DMS 273 treated with DMSO at 0.1 percent for 48 hours (cell line): ENCODE results near the gene MBOAT2.
"Not testable (repeated sequence)": the region's sequence is repeated elsewhere in the genome, so short reads cannot be mapped to it uniquely, and the experiment has no call there.

ENCODE experiments used
- DNase-seq: peaks from one replicate; lab custom pipeline; 2025; lab: John Stamatoyannopoulos, UW

Gene MBOAT2, protein sequence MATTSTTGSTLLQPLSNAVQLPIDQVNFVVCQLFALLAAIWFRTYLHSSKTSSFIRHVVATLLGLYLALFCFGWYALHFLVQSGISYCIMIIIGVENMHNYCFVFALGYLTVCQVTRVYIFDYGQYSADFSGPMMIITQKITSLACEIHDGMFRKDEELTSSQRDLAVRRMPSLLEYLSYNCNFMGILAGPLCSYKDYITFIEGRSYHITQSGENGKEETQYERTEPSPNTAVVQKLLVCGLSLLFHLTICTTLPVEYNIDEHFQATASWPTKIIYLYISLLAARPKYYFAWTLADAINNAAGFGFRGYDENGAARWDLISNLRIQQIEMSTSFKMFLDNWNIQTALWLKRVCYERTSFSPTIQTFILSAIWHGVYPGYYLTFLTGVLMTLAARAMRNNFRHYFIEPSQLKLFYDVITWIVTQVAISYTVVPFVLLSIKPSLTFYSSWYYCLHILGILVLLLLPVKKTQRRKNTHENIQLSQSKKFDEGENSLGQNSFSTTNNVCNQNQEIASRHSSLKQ

DNA sequence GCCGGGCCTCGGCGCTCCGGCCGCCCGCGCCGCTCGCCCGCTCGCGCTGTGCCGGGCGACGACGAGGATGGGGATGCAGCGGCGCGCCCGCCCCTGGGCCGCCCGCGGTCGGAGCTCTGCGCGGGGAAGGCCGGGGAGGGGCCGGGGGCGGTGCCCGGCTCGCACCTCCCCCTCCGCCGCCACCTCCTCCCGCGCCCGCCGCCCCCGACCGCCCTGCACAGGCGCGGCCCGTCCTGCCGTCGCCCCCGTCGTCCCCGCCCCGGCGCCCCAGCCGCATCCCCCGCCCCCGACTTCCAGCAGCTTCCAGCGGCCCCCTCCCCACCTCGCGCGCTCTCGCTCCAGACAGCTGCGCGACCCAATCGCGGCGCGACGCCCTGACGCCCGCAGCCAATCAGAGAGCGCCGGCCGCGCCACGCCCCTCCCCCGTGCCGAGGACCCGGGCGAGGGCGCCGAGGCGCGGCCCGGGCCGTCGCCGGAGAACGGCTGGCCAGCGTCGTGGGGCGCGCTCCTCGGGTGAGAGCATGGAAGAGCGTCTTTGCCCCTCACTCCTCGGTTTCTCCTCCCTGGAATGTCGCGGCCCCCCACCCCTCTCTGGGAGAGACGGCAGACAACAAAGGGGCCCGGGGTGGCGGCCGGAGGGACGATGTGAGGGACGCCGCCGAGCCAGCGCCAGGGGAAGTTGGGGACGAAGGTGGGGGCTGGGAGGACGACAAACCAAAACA lies at the start of gene MBOAT2:
Gene MBOAT2 (minus strand): TSS at position 69 of the 722 bp plus-strand sequence. CDS start 70 bp downstream, outside the sequence.
- peak; percentile 72 for DNase-seq

DNA sequence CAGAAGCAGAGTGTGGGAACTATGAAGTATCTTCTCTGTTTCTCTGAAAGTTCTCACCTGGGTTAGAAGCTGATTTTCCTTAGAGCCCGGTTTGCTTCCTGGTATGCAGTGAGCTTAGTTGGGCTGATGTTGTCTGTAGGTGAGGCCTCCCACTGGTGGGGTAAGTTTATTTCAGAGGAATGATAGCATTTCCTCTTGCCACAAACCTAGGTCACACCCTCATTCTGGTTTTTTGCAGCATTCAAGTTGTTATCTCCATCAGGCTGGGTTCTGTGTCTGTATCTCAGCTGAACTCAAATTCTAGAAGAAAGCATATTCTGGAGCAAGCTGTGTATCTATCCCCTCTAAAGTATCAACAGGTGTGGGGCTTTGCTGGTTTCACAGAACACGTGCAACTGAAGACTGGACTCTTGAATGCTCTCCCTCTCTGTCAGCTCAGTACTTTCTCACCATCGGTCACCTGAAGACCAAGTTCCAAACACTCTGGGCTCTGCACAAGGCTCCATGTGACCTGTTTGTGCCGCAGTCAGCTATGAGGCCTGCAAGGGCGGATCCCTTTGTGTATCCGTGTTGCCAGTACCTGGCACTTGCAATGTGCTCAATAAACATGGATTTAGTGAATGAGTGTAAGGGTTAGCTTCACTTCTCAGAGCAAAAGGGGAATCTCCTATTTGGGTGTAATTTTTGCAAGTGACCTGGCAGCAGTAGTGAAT lies 49.5 kb upstream of the MBOAT2 start:
- no peak for DNase-seq

DNA sequence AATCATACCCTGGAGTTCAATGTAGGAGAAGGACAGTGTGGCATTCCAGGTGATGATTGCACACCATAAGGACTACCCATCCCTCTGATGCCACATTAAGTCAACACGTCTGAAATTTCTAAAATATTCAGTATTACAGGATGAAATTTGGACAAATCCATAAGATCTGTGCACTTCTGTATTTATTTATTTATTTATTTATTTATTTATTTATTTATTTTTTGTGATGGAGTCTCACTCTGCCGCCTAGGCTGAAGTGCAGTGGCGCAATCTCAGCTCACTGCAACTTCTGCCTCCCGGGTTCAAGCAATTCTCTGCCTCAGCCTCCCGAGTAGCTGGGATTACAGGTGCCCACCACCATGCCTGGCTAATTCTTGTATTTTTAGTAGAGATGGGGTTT lies 48.0 kb upstream of the MBOAT2 start:
- DNase-seq, result not testable (repeated sequence)

DNA sequence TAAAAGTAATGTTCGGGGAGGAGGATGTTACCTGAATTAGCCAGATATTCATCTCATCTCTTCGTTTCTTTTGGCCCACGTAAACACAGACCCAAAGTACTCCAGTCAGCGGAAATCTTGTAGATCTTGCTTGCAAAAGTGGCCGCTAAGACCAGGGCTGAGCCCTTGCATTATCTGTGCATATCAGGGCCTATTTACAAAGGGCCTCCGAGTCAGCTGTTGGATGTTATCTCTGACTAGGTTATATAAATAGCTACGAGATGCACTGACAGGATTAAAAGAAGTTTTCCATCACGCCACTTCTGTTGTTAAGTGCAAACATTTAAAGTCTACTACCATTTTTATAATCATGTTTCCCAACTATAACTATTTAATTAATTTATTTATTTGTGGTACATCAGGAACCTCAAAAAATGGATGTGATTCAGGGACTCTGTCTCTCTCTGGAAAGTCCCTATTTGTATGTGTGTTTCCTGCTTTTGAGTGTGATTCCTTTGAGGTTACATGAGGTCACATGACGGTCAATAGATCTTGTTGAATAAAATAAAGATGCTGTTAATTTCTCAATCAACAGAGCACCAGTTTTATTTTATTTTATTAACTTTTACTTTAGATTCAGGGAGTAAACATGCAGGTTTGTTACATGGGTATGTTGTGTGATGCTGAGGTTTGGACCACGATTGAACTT lies 46.8 kb upstream of the MBOAT2 start:
- DNase-seq, result no peak

DNA sequence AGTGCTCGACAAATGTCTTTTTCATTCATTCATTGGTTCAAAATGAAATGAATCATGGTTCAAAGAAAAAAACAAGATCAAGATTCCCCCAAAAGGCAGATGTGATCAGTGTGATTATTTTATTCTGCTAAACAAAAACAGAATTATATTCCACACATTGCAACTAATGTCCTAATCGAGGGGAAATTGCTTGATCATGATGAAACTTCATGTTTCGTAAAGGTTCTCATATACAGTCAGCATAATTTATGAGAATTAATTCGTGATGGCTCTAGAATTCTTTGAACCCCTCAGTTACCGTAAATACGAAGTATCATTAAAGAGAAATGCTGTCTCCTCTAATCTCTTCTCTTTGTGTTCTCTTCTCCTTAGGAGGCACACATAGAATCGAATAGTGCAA lies 42.1 kb upstream of the MBOAT2 start:
- no peak for DNase-seq

DNA sequence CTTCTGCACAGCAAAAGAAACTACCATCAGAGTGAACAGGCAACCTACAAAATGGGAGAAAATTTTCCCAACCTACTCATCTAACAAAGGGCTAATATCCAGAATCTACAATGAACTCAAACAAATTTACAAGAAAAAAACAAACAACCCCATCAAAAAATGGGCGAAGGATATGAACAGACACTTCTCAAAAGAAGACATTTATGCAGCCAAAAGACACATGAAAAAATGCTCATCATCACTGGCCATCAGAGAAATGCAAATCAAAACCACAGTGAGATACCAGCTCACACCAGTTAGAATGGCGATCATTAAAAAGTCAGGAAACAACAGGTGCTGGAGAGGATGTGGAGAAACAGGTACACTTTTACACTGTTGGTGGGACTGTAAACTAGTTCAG lies 40.0 kb upstream of the MBOAT2 start:
- DNase-seq, result not testable (repeated sequence)

DNA sequence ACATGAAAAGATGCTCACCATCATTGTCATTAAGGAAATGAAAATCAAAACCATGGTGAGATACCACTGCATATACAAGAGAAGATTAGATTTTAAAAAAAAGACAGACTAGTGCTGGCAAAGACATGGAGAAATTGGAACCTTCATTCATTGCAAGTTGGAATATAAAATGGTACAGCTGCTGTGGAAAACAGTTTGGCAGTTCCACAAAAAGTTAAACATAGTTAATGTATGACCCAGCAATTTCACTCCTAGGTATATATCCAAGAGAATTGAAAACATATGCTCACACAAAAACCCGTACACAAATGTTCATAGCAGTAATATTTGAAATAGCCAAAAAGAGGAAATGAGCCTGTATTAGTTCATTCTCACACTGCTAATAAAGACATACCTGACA lies 33.7 kb upstream of the MBOAT2 start:
- DNase-seq, result no peak

DNA sequence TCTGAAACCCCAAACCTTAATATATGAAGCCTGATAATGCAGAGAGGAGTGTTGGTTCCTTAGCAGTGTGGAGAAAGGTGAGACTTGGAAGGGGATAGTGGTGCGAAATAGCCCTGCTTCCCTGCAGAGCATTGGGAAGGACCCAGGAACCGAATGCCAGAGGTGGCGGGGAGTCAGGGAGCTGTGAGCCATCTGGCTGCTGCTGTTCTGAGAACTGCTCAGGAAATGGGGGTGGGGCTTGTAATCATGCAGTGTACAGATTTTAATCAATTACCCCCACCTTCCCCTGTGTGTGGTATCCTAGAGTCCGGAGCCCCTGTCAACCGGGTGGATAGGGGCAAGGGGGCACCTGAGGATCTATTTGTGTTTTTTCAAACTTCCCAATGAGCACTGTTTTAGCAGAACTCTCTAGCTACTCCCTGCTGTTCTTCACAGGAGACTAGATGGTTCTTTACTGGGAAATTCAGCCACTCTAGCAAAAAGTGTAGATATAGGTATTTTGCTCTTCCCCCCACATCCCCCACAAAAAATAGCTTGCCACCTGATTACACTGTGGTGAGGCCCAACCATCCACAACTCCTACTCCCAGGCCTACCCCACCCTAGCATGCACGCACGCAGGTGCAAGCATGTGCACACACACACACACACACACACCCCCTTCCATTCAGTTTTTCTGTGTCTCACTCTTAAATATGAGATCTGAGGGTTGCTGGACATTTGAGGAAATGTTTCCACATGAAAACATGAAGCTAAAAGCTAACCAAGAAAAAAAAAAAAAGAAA lies 30.1 kb upstream of the MBOAT2 start:
- DNase-seq, result peak; percentile 33

DNA sequence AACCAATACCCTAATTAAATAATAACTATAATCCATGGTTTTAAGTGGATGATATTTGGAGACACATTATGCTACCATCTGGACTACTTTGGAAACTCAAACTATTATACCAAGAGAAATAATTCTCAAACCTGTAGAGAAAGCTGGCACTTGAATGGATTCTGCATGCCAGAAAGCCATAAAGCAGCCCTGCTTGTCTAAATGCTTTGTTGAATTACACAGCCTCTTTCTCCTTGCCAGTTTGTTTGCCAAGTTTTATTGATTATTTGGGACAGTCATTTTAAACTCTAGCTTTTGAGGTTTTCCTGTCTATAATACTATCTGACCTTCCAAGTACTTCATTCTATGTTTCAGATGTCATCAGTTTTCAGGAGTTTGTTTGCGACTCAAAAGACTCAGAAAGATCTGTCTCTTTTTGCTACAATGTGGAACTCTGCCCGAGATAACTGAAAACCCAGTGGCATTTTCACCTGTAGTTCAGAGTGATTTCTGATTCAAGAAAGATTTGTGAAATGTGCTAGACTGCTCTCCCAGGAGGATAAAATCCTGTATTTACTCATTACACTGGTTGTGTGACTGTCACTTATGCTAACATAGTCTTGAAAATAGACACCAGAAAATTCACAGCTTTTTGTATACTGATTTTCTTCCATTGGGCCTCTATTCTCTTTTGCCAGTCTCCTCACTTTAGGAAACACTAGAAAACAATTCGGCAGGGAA lies 29.2 kb upstream of the MBOAT2 start:
- no peak for DNase-seq

DNA sequence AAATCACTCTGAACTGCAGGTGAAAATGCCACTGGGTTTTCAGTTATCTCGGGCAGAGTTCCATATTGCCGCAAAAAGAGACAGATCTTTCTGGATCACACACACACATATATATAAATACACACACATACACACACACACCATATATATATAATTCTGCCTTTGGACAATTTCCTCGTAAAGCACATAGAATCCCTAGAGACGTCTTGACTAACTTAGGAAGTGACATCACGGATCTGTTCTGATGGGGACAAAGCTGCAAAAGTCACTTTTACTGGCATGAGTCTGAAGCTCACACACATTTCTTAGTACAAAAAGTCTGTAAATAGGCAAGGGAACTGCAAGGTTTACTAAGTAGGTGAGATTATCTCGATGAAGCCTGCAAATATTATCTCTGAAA lies 28.6 kb upstream of the MBOAT2 start:
- no peak for DNase-seq

DNA sequence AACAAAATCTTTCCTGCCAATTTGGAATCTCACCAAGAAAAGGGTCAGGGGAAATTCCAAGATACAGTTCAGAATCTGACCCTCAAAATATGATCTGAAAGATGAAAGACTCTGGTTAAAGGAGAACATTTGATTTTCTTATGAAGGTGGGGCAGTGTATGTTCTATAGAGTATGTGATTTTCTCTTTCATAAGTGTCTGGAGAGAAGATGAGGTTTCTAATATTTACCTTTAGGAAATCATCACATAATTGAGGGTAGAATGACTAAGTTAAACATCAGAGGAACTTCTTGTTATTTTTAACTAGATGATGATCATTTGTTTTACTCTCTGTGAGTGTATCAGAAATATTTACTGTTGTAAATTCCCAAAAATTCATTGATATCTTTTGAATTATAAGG lies 27.8 kb upstream of the MBOAT2 start:
- DNase-seq, result no peak

DNA sequence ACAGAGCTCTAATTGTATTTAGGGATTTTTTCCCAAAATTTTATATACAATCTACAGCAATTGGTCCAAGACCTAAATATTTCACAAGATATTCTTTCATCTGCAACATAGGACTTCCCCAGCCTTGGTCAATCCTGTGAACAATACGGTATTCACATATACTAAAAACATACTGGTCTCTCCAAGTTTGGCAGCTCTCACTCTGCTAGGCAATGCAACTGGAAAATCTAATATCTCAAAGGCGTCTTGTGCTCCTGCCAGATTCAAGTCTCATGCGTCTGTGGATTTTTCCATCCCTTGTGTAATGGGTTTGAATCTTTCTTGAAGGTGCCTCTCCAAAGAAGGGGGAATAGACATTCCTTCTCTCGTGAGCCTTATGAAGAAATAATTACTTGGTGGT lies 27.4 kb upstream of the MBOAT2 start:
- no peak for DNase-seq

DNA sequence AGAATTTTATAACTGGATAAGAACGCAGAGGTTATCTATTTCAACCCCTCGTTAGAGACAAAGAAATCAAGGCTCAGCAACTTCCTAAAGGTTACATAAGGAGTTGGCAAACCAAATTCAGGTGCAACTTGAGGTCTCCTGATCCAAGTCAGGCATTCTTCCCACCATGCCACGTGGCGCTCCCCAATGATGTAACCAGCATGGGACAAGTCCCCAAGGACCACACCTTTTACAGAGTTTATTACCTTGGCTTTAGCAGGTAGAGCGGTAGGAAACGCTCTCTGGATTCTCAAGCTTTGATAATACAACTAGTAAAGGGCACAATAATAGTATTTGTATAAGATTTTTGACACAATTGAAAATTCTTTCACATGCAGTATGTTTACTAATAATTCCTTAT lies 26.7 kb upstream of the MBOAT2 start:
- DNase-seq, result no peak

DNA sequence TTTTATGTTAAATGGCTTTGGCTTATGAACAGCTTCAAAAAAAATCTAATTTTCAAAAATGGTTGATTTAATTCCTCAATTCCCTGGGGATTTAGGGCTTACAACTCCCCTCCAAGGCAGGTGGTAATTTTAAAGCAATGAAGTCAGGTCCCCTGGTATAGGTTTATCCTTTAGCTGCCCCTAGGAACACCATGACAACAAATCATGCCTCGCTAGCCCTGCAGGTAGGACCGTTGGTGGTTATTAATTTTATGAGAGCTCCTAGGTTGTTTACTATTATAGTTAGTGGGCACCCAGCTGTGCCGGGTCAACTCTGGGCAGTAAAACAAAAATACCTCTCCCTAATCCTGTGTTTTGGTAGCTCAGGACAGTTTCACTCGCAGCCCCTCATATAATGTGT lies 26.2 kb upstream of the MBOAT2 start:
- DNase-seq, result no peak

DNA sequence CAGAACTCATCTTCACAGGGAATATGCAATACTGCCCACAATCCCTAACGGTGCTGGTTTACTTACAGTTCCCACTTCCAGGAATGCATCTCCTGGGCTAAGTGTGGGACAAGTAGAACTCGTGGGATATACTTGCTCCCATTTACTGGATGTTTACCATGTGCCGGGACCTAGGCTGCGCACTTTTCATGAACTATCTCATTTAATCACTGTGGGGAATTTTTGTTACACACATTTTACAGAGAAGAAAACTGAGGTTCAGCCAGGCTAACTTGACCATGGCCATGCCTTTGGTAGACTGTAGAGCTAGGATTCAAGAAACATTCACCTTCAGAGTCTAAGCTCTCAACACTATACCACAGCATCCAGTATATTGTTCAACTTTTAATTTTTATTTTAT lies 24.4 kb upstream of the MBOAT2 start:
- DNase-seq, result no peak

DNA sequence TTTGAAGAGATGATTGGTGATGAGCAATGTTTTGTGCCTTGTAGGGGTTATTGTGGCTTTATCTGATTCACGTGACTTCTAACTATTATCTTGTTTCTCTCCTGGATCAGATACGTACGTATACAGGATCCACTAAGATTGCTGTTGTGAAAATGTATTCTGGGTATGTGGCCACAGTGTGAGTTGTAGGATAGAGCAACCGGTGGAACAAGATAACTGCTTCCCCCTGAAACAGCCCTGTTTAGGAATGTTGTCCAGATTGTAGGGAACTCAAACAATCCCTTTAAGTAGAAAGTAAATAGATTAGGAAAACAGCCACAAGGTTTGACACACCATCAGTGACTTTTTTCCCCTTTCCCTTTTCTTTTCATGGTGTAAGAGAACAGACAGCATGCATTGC lies 22.3 kb upstream of the MBOAT2 start:
- DNase-seq, result no peak

DNA sequence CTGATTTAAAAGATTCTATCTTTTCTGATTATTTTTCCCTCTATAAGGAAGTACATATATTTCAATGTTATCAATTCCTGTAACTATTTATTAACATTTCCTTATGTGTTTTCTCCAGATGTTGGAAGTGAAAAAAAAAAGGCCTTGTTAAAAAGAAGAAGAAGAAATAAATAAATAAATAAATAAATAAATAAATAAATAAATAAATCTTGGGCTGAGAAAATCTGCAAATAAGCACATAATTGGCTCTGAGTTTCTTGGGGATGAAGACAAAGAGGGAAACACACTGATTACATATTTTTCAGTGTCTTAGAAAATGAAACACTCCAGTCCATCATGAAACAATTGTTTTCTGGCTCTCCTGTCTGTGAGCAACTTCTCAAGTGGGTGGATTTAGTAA lies 21.1 kb upstream of the MBOAT2 start:
- DNase-seq, result no peak

DNA sequence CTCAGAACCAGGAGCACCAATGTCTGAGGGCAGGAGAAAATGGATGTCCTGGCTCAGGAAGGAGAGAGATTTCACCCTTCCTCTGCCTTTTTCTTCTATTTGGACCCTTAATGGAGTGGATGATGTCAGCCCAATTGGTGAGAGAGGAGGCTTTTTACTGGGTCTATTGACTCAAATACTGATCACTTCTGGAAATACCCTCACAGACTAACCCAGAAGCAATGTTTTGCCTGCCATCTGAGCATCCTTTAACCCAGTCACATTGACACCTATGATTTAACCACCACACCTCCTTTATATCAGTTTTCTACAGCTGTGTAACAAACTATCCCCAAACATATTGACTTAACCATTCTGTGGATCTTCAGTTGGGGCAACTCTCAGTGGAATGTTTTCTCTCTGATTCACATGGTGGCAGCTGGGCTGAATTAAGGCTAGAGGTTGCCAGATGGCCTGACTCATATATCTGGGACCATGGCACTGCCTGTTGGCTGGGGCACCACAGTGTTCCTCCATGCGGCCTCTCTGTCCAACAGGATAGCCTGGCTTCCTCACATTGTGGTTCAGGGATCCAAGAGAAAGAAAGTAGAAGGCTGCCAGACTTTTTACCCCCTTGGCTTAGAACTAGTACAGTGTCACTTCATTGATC lies 18.2 kb upstream of the MBOAT2 start:
- peak; percentile 27 for DNase-seq

DNA sequence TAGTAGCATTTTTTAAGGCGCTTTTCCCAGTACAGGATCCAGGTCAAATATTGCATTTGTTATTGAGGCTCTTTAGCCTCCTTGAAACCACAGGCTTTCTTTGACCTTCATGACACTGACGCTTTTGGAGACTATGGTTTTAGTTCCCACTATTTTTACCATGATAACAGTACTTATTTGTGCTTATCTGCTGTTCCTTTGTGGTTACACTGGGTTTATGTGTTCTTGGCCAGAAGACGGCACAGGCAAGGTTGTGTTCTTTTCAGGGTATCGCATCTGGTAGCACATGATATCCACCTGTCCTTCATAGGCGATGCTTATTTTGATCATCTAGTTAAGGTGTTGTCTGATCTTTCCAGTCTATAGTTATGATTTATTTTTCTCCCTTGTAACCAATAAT lies 16.8 kb upstream of the MBOAT2 start:
- DNase-seq, result no peak

DNA sequence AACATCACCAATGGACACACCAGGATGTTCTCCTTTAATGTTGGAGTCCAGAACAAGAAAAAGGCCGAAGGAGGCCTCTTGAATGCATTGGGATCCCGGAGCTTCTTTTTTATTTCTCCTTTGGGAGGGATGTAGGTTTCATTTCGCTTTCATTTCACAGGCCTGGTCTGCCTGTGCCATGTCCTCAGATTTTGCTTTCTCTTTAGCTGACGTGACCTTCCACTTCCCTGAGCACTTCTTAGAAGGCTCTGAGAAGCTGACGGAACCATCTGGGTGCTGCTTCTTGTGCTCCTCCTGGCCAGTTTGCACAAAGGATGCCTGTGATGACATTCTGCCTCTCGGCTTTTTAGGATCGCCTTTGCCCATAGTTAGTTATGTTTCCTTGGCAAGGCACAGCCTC lies 15.1 kb upstream of the MBOAT2 start:
- no peak for DNase-seq
